HUES64 (cell line): ENCODE results near the gene SLC10A4.

Experiments used
- H3K27ac ChIP-seq: 2 replicates; pipeline ENCODE4 v1.7.0; 2013; ENCODE audit warnings: low read depth, low read length, inconsistent platforms
- H3K27me3 ChIP-seq: 2 replicates; pipeline ENCODE4 v1.6.1; 2013; ENCODE audit warnings: mild to moderate bottlenecking, low read length; ENCODE audit not compliant: insufficient read depth
- H3K36me3 ChIP-seq: 2 replicates; pipeline ENCODE4 v1.6.1; 2013; ENCODE audit warnings: mild to moderate bottlenecking, low read length; ENCODE audit not compliant: insufficient read depth
- H3K4me1 ChIP-seq: 2 replicates; pipeline ENCODE4 v1.6.1; 2013; ENCODE audit warnings: mild to moderate bottlenecking, low read length, moderate library complexity; ENCODE audit not compliant: insufficient read depth
- H3K4me3 ChIP-seq: 2 replicates; pipeline ENCODE4 v1.5.1; 2013; ENCODE audit warnings: mild to moderate bottlenecking, low read length, moderate library complexity
- H3K9ac ChIP-seq: 2 replicates; pipeline ENCODE4 v1.6.1; 2013; ENCODE audit warnings: mild to moderate bottlenecking, low read depth, low read length
- H3K9me3 ChIP-seq: 2 replicates; pipeline ENCODE4 v1.6.1; 2013; ENCODE audit warnings: low read depth, low read length; ENCODE audit not compliant: insufficient read depth
- WGBS: fragments of 150-250, 120-280 bp; methylation state at CpG from one replicate; pipeline ENCODE4 v1.1.7; 2013; ENCODE audit warnings: missing lambda C conversion rate; 5-methylcytosine and 5-hydroxymethylcytosine counted together

The SLC10A4 gene

GRCh38 chr4:48489683-48490011, 6.5 kb downstream of the SLC10A4 start:
- Histone ChIP-seq H3K9ac (peak overlapping the region; percentile 36), H3K27ac (no peak overlapping the region), H3K4me1 (peaks cover 11% of the 10 kb centered on the region), H3K4me3 (peak overlapping the region; percentile 55), H3K27me3 (peaks cover 80% of the 10 kb centered on the region), H3K36me3 (no peaks in the 10 kb centered on the region), H3K9me3 (no peaks in the 10 kb centered on the region)
- WGBS, result 4% methylated on average over 14 of the region's 14 CpGs

GRCh38 chr4:48490012-48490679, 7.0 kb downstream of the SLC10A4 start, which contains the start of gene ZAR1:
ZAR1 (plus strand) TSS chr4:48490252; CDS start chr4:48490292, 40 bp downstream.
- Histone ChIP-seq H3K9ac (peak within 1 kb of the TSS; percentile 36), H3K27me3 (peaks cover 75% of the 10 kb centered on the region), H3K4me3 (peak within 1 kb of the TSS; percentile 55), H3K9me3 (no peaks in the 10 kb centered on the region), H3K36me3 (no peaks in the 10 kb centered on the region), H3K27ac (no peak within 1 kb of the TSS), H3K4me1 (peaks cover 11% of the 10 kb centered on the region)
- WGBS, result 2% methylated on average over 80 of the region's 80 CpGs

- peak overlapping the region; percentile 36; the same call in 1 of the 2 replicates for H3K9ac ChIP-seq
- peaks cover 68% of the 10 kb centered on the region for H3K27me3 ChIP-seq
- WGBS, result 38% methylated on average over 104 of the region's 104 CpGs
- peaks cover 11% of the 10 kb centered on the region for H3K4me1 ChIP-seq
- peak overlapping the region; percentile 55 for H3K4me3 ChIP-seq
- no peak overlapping the region for H3K27ac ChIP-seq
- H3K9me3 ChIP-seq, result no peaks in the 10 kb centered on the region
- H3K36me3 ChIP-seq, result no peaks in the 10 kb centered on the region
Measured at GRCh38 chr4:48490680-48491513, 7.8 kb downstream of the SLC10A4 start.

- H3K4me1 ChIP-seq, result peaks cover 11% of the 10 kb centered on the region
- no peaks in the 10 kb centered on the region for H3K36me3 ChIP-seq
- no peak overlapping the region for H3K9ac ChIP-seq
- no peak overlapping the region for H3K27ac ChIP-seq
- peaks cover 63% of the 10 kb centered on the region for H3K27me3 ChIP-seq
- 82% methylated on average over 23 of the region's 23 CpGs for WGBS
- no peaks in the 10 kb centered on the region for H3K9me3 ChIP-seq
- H3K4me3 ChIP-seq, result peak overlapping the region; percentile 55
Measured at GRCh38 chr4:48491514-48492176, 8.5 kb downstream of the SLC10A4 start.

- H3K27me3 ChIP-seq, result peaks cover 47% of the 10 kb centered on the region
- WGBS, result 72% methylated on average over 4 of the region's 4 CpGs
Measured at GRCh38 chr4:48493452-48494100, 10.4 kb downstream of the SLC10A4 start.

GRCh38 chr4:48495941-48496340, 12.8 kb downstream of the SLC10A4 start:
- WGBS, result 97% methylated on average over 2 of the region's 2 CpGs
- H3K9me3 ChIP-seq, result no peaks in the 10 kb centered on the region
- peaks cover 13% of the 10 kb centered on the region; the same call in 1 of the 2 replicates for H3K4me1 ChIP-seq
- H3K4me3 ChIP-seq, result no peak overlapping the region
- H3K9ac ChIP-seq, result no peak overlapping the region
- H3K36me3 ChIP-seq, result peaks cover 30% of the 10 kb centered on the region
- no peak overlapping the region for H3K27ac ChIP-seq
- peaks cover 23% of the 10 kb centered on the region for H3K27me3 ChIP-seq

More at GRCh38 chr4:48493452-48494100, 10.4 kb downstream of the SLC10A4 start:
- H3K36me3 ChIP-seq, result peaks cover 10% of the 10 kb centered on the region; the same call in 1 of the 2 replicates
- no peak overlapping the region for H3K27ac ChIP-seq
- no peak overlapping the region for H3K4me3 ChIP-seq
- peaks cover 10% of the 10 kb centered on the region for H3K4me1 ChIP-seq
- no peaks in the 10 kb centered on the region for H3K9me3 ChIP-seq
- no peak overlapping the region for H3K9ac ChIP-seq

- Histone ChIP-seq H3K4me1 (peaks cover 13% of the 10 kb centered on the region), H3K9me3 (no peaks in the 10 kb centered on the region), H3K27ac (no peak overlapping the region), H3K27me3 (no peaks in the 10 kb centered on the region), H3K36me3 (peaks cover 48% of the 10 kb centered on the region), H3K4me3 (no peak overlapping the region), H3K9ac (no peak overlapping the region)
- 97% methylated on average over 4 of the region's 4 CpGs for WGBS
Measured at GRCh38 chr4:48498895-48499294, 15.8 kb downstream of the SLC10A4 start.

GRCh38 chr4:48499551-48500066, 16.5 kb downstream of the SLC10A4 start:
- Histone ChIP-seq H3K4me1 (peaks cover 13% of the 10 kb centered on the region), H3K27ac (no peak overlapping the region), H3K9ac (no peak overlapping the region), H3K36me3 (peaks cover 55% of the 10 kb centered on the region), H3K4me3 (no peak overlapping the region), H3K9me3 (no peaks in the 10 kb centered on the region), H3K27me3 (no peaks in the 10 kb centered on the region)
- WGBS, result 94% methylated on average over 3 of the region's 3 CpGs

- no peak overlapping the region for H3K4me3 ChIP-seq
- H3K36me3 ChIP-seq, result peaks cover 80% of the 10 kb centered on the region
- no peaks in the 10 kb centered on the region for H3K9me3 ChIP-seq
- H3K27ac ChIP-seq, result no peak overlapping the region
- no peak overlapping the region for H3K9ac ChIP-seq
- 77% methylated on average over 4 of the region's 4 CpGs for WGBS
- H3K4me1 ChIP-seq, result peaks cover 13% of the 10 kb centered on the region
- H3K27me3 ChIP-seq, result no peaks in the 10 kb centered on the region
Measured at GRCh38 chr4:48503233-48504025, 20.3 kb downstream of the SLC10A4 start.

GRCh38 chr4:48504026-48504330, 20.8 kb downstream of the SLC10A4 start:
- H3K9ac ChIP-seq, result no peak overlapping the region
- H3K9me3 ChIP-seq, result no peaks in the 10 kb centered on the region
- H3K4me3 ChIP-seq, result no peak overlapping the region
- no peak overlapping the region for H3K27ac ChIP-seq
- H3K4me1 ChIP-seq, result peaks cover 7% of the 10 kb centered on the region
- 88% methylated on average over 1 of the region's 2 CpGs for WGBS
- peaks cover 81% of the 10 kb centered on the region for H3K36me3 ChIP-seq
- no peaks in the 10 kb centered on the region for H3K27me3 ChIP-seq
